SU-DHL-6 (cell line): ENCODE results near the gene TMEM37.

Source experiments
- CTCF ChIP-seq: fragments of 200-600 bp; sonication (generic); IDR thresholded peaks from one replicate; pipeline ENCODE4 v1.5.1; 2017; ENCODE audit warnings: antibody characterized with exemption, mild to moderate bottlenecking, low read length, moderate library complexity; ENCODE audit not compliant: insufficient read depth, poor library complexity, severe bottlenecking
- EZH2phosphoT487 ChIP-seq: fragments of 200-600 bp; sonication (generic), shearing (Covaris generic); conservative IDR thresholded peaks from 2 replicates; pipeline ENCODE4 v1.6.1; 2018; ENCODE audit warnings: mild to moderate bottlenecking, antibody characterized with exemption, low read length, moderate library complexity, mixed read lengths

GRCh38 chr2:119482481-119483394 lies 51.1 kb downstream of the TMEM37 start:
- TF ChIP-seq CTCF (no peak), EZH2phosphoT487 (no peak)
